Gastrocnemius medialis (tissue), 4 donors: ENCODE data around the gene RBM6.

Source experiments
- CTCF ChIP-seq, 5 experiments: fragments of 450-650 bp in 3 of 5; fragments of 200-600 bp in 2 of 5; sonication (generic) in 2 of 5; IDR thresholded peaks in 4 of 5; conservative IDR thresholded peaks in 1 of 5; 1 replicate in 4 of 5; 2 replicates in 1 of 5; pipeline ENCODE4 v1.5.1; 2016 to 2019; ENCODE audit warnings: antibody characterized with exemption in 5 of 5, mild to moderate bottlenecking in 3 of 5, moderate library complexity in 3 of 5
- POLR2A ChIP-seq, 2 donors: fragments of 450-650 bp; IDR thresholded peaks; one replicate each; pipeline ENCODE4 v1.6.1; 2017; ENCODE audit warnings: antibody characterized with exemption in 2 of 2, mild to moderate bottlenecking in 2 of 2, moderate library complexity in 2 of 2

- no peak for TF ChIP-seq CTCF (IDR thresholded peaks at IDR 0.05 in 4 of 5, conservative IDR thresholded peaks at IDR 0.05 in 1 of 5)
- TF ChIP-seq POLR2A (IDR thresholded peaks at IDR 0.05): no peak
Measured at GRCh38 chr3:50008931-50009330, 69.0 kb downstream of the RBM6 start.
